Esophagus muscularis mucosa (tissue), 4 donors: ENCODE data around the gene SLX4IP.

Source experiments
- EP300 ChIP-seq: sonication (generic); formaldehyde crosslinking; IDR thresholded peaks from one replicate; pipeline ENCODE4 v1.6.1; 2017; ENCODE audit warnings: antibody characterized with exemption
- POLR2A ChIP-seq: fragments of 450-650 bp; IDR thresholded peaks from one replicate; pipeline ENCODE4 v1.6.1; 2017; ENCODE audit warnings: antibody characterized with exemption, moderate library complexity, mild to moderate bottlenecking, low read depth
- POLR2AphosphoS5 ChIP-seq, 2 donors: sonication (generic); formaldehyde crosslinking; IDR thresholded peaks; one replicate each; pipeline ENCODE4 v1.6.1; 2017; ENCODE audit warnings: antibody characterized with exemption in 2 of 2
- TF ChIP-seq, protein P1 (sequence below), 3 experiments: fragments of 200-600 bp in 2 of 3; fragments of 450-650 bp in 1 of 3; sonication (generic) in 2 of 3; IDR thresholded peaks; one replicate each; pipeline ENCODE4 v1.5.1; 2017 to 2019; ENCODE audit warnings: antibody characterized with exemption in 3 of 3, mild to moderate bottlenecking in 2 of 3, moderate library complexity in 1 of 3

DNA sequence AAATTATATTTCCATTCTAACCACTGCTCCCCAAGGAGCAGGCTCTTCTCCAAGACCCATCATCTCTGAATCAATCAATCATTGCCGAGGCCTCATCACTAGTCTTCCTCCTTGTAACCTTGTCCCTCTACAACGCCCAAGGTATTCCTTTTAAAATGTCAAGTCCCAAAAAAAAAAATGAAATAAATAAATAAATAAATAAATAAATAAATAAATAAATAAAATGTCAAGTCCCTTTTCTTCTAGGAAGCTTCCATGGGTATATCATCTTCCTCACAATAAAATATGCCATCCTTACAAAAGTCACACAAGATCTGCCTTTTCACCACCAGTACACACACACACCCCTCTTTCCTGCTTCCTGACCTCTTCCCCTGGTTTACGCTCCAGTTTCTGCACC lies 181.1 kb downstream of the SLX4IP start:
- TF ChIP-seq, protein P1, sequence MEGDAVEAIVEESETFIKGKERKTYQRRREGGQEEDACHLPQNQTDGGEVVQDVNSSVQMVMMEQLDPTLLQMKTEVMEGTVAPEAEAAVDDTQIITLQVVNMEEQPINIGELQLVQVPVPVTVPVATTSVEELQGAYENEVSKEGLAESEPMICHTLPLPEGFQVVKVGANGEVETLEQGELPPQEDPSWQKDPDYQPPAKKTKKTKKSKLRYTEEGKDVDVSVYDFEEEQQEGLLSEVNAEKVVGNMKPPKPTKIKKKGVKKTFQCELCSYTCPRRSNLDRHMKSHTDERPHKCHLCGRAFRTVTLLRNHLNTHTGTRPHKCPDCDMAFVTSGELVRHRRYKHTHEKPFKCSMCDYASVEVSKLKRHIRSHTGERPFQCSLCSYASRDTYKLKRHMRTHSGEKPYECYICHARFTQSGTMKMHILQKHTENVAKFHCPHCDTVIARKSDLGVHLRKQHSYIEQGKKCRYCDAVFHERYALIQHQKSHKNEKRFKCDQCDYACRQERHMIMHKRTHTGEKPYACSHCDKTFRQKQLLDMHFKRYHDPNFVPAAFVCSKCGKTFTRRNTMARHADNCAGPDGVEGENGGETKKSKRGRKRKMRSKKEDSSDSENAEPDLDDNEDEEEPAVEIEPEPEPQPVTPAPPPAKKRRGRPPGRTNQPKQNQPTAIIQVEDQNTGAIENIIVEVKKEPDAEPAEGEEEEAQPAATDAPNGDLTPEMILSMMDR (IDR thresholded peaks at IDR 0.05), result no peak
- no peak for TF ChIP-seq POLR2AphosphoS5 (IDR thresholded peaks at IDR 0.05)
- no peak for TF ChIP-seq POLR2A
- no peak for TF ChIP-seq EP300
